Ectodermal cell (in vitro differentiated cells): Measurements from ENCODE around the gene FRMD4B.

Experiments
- H3K27ac ChIP-seq: 2 replicates; pipeline ENCODE4 v1.7.0; 2013; ENCODE audit warnings: mild to moderate bottlenecking, low read depth, low read length; ENCODE audit not compliant: insufficient read depth, poor library complexity, severe bottlenecking
- H3K27me3 ChIP-seq: 2 replicates; pipeline ENCODE4 v1.7.0; 2013; ENCODE audit warnings: mild to moderate bottlenecking, low read length; ENCODE audit not compliant: insufficient read depth, control insufficient read depth, poor library complexity, severe bottlenecking
- H3K36me3 ChIP-seq: one replicate; pipeline ENCODE4 v1.7.0; 2013; ENCODE audit warnings: low read length; ENCODE audit not compliant: control insufficient read depth, insufficient read depth
- H3K4me1 ChIP-seq: one replicate; pipeline ENCODE4 v1.7.0; 2013; ENCODE audit warnings: low read length; ENCODE audit not compliant: control insufficient read depth, insufficient read depth
- H3K4me3 ChIP-seq: 2 replicates; pipeline ENCODE4 v1.7.0; 2013; ENCODE audit warnings: low read depth, low read length, control low read depth; ENCODE audit not compliant: insufficient read depth
- H3K9me3 ChIP-seq: 2 replicates; pipeline ENCODE4 v1.7.0; 2013; ENCODE audit warnings: mild to moderate bottlenecking, low read length, moderate library complexity; ENCODE audit not compliant: control insufficient read depth
- WGBS, 2 experiments: methylation state at CpG; one replicate each; pipeline ENCODE4 v1.1.7; 2013; ENCODE audit warnings: missing lambda C conversion rate in 2 of 2; 5-methylcytosine and 5-hydroxymethylcytosine counted together

The FRMD4B gene

GRCh38 chr3:69186575-69187093 is 199.3 kb downstream of the FRMD4B start:
- no peaks in the 10 kb centered on the region for H3K27me3 ChIP-seq
- H3K4me3 ChIP-seq, result no peak overlapping the region
- no peaks in the 10 kb centered on the region for H3K9me3 ChIP-seq
- 92% methylated on average over 4 of the region's 4 CpGs for whole genome bisulfite sequencing, 2 experiments
- H3K36me3 ChIP-seq, result no peaks in the 10 kb centered on the region
- no peak overlapping the region for H3K27ac ChIP-seq
- H3K4me1 ChIP-seq, result no peaks in the 10 kb centered on the region

- Histone ChIP-seq H3K36me3 (peaks cover 12% of the 10 kb centered on the region), H3K27ac (no peak overlapping the region), H3K9me3 (no peaks in the 10 kb centered on the region), H3K27me3 (no peaks in the 10 kb centered on the region), H3K4me3 (no peak overlapping the region), H3K4me1 (no peaks in the 10 kb centered on the region)
- WGBS, 2 experiments, result 91 to 92% methylated on average over 8 of the region's 8 CpGs
Measured at GRCh38 chr3:69182588-69183316, 203.1 kb downstream of the FRMD4B start.

GRCh38 chr3:69181592-69182211 is 204.2 kb downstream of the FRMD4B start:
- no peak overlapping the region for H3K27ac ChIP-seq
- H3K36me3 ChIP-seq, result peaks cover 12% of the 10 kb centered on the region
- H3K4me1 ChIP-seq, result no peaks in the 10 kb centered on the region
- H3K9me3 ChIP-seq, result no peaks in the 10 kb centered on the region
- 55 to 64% methylated on average over 9 of the region's 9 CpGs for WGBS, 2 experiments
- H3K27me3 ChIP-seq, result no peaks in the 10 kb centered on the region
- H3K4me3 ChIP-seq, result no peak overlapping the region

DNA sequence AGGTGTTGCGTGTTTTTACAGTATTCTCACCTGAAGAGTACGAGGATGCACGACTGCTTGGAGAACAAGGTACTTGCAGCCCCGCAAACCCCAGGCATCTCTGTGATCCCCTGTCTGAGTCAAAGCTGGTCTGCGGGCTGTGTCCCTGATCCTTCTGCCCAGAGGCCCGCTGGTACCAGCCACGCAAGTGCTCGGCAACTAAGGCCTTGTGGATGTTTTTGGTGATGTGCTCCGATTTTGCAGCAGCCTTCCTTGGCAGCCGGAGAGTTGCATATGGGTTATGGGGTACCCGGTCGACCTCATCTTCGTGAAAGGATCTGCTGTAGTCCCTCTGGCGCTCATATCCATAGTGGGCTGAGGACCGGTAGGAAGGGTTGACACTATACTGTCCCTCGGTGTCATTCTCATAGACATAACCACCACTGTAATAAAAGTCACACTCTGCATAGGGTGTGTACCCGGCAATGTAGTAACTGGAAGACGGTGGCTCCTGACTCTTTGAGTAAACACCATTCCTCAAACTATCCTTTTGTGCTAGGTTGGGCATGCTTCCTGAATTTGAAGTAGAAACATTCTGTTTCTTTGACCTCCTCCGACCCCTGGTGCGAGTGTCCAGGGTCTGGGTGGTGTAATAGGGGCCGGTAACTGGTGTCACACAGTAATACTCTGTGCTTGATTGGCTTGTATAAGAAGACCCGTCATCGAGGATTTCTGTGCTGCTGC is 204.9 kb downstream of the FRMD4B start:
- WGBS, 2 experiments, result 90 to 91% methylated on average over 23 of the region's 23 CpGs
- Histone ChIP-seq H3K4me3 (no peak overlapping the region), H3K4me1 (no peaks in the 10 kb centered on the region), H3K27me3 (no peaks in the 10 kb centered on the region), H3K27ac (no peak overlapping the region), H3K9me3 (no peaks in the 10 kb centered on the region), H3K36me3 (peaks cover 12% of the 10 kb centered on the region)

DNA sequence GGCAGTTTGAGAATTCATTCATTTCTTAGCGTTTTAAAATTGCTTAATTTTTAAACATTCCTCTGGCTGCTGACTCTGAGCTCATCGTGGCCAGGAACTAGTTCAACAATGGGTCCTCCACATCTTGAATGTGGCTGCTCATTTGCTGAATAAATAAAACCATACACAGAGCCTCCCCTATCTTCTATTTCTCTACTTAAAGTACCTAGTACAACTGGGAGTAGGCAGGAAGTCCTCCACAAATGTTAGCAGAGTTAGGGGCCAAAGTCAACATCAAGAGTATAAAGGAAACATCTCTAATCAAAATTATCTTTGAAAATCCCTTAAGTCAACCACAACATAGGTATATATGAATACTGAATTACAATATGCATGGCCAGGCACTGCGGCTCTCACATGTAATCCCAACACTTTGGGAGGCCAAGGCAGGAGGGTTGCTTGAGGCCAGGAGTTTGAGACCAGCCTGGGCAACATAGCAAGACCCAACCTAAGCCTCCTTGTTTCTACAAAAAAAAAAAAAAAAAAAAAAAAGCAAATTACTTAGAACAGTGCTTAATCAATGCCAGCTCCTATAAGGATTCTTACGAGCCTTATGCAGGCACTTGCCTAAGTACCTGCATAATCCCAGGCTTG is 206.0 kb downstream of the FRMD4B start:
- no peaks in the 10 kb centered on the region for H3K4me1 ChIP-seq
- peaks cover 12% of the 10 kb centered on the region for H3K36me3 ChIP-seq
- no peak overlapping the region for H3K4me3 ChIP-seq
- H3K9me3 ChIP-seq, result no peaks in the 10 kb centered on the region
- H3K27ac ChIP-seq, result no peak overlapping the region
- 92 to 94% methylated on average over 4 of the region's 4 CpGs for WGBS, 2 experiments
- no peaks in the 10 kb centered on the region for H3K27me3 ChIP-seq

DNA sequence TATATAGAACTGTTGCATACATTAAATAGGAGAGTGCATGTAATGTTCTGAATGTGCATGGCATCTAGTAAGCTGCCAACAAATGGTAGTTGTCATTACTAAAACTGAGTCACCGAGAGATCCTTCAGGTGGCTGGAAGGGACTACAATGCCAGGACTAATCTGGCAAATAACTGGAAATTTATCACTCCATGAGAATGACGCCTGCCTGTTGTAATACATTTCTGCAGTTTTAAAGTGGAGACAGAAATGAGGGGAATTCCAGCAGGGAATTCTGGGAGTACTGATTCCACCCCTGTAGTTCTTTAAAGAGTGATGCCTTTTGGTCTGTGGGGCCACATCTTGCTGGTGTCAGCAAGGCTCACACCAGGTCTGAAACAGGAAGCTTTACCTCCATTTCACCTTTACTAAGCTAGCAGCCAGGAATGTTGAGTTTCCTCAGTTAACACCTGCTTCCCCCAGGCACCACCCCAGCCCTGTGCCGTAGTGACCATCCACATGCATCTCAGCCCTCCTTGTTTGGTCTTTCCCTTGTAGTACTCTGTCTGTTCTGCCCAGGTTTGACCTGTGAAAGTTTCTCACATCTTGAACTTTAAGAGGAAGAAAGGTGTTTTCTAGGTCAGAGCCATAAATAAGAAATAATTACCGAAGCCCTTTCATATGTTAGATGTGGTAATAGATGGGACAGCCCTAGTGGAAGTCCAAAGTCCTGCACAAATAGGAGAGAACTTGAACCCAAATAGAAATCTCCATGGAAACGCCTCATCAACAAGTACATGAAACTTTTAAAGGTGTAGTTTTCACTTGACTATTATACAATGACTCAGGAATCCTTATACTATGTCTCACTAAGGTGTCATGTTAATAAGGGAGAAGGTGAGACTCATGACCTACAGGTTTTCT is 206.8 kb downstream of the FRMD4B start:
- H3K36me3 ChIP-seq, result peaks cover 12% of the 10 kb centered on the region
- H3K27me3 ChIP-seq, result no peaks in the 10 kb centered on the region
- H3K4me1 ChIP-seq, result no peaks in the 10 kb centered on the region
- WGBS, 2 experiments, result 89 to 93% methylated on average over 5 of the region's 5 CpGs
- H3K4me3 ChIP-seq, result no peak overlapping the region
- no peak overlapping the region for H3K27ac ChIP-seq
- H3K9me3 ChIP-seq, result no peaks in the 10 kb centered on the region

GRCh38 chr3:69178082-69178481 is 207.8 kb downstream of the FRMD4B start:
- Histone ChIP-seq H3K4me1 (no peaks in the 10 kb centered on the region), H3K9me3 (no peaks in the 10 kb centered on the region), H3K27ac (no peak overlapping the region), H3K36me3 (peaks cover 12% of the 10 kb centered on the region), H3K4me3 (no peak overlapping the region), H3K27me3 (no peaks in the 10 kb centered on the region)
- WGBS, 2 experiments, result 96 to 97% methylated on average over 4 of the region's 4 CpGs

GRCh38 chr3:69174871-69175737 is 210.8 kb downstream of the FRMD4B start:
- Histone ChIP-seq H3K9me3 (no peaks in the 10 kb centered on the region), H3K4me3 (no peak overlapping the region), H3K27me3 (no peaks in the 10 kb centered on the region), H3K36me3 (no peaks in the 10 kb centered on the region), H3K27ac (no peak overlapping the region), H3K4me1 (no peaks in the 10 kb centered on the region)
- WGBS, 2 experiments, result 94 to 97% methylated on average over 3 to 4 of the region's 4 CpGs

- Histone ChIP-seq H3K36me3 (no peaks in the 10 kb centered on the region), H3K4me1 (no peaks in the 10 kb centered on the region), H3K27me3 (no peaks in the 10 kb centered on the region), H3K27ac (no peak overlapping the region), H3K9me3 (no peaks in the 10 kb centered on the region), H3K4me3 (no peak overlapping the region)
- 97% methylated on average over 2 of the region's 2 CpGs; no CpG with 5 or more reads in 1 of the 2 experiments for WGBS, 2 experiments
Measured at GRCh38 chr3:69174445-69174844, 211.4 kb downstream of the FRMD4B start.
